HuH-7 (cell line): Measurements from ENCODE around the gene AP2M1.
"Not testable (repeated sequence)": the region's sequence is repeated elsewhere in the genome, so short reads cannot be mapped to it uniquely, and the experiment has no call there.

Source experiments
- DNase-seq: peaks from one replicate; pipeline ENCODE4 v3.0.0; 2011; ENCODE audit warnings: low spot score

The AP2M1 gene

GRCh38 chr3:184174646-184175492 lies at the start of gene AP2M1:
AP2M1 (plus strand) TSS chr3:184174855; CDS start chr3:184176994, 2,139 bp downstream.
- peak; percentile 98 for DNase-seq

- no peak for DNase-seq
Measured at GRCh38 chr3:184126006-184126405, 48.6 kb upstream of the AP2M1 start.

- peak; percentile 51 for DNase-seq
Measured at GRCh38 chr3:184129012-184129411, 45.6 kb upstream of the AP2M1 start.

GRCh38 chr3:184132945-184133344 lies 41.7 kb upstream of the AP2M1 start:
- DNase-seq = no peak

GRCh38 chr3:184133840-184134745 lies 40.6 kb upstream of the AP2M1 start:
- DNase-seq = peak; percentile 69

- DNase-seq = no peak
Measured at GRCh38 chr3:184134746-184135148, 39.9 kb upstream of the AP2M1 start.

- peak; percentile 84 for DNase-seq
Measured at GRCh38 chr3:184135149-184135910, 39.3 kb upstream of the AP2M1 start, which contains the start of gene EIF2B5. EIF2B5 (plus strand) TSS chr3:184135358; CDS start chr3:184135386, 28 bp downstream.

- DNase-seq = no peak
Measured at GRCh38 chr3:184135911-184136260, 38.8 kb upstream of the AP2M1 start.

- no peak for DNase-seq
Measured at GRCh38 chr3:184140436-184140835, 34.2 kb upstream of the AP2M1 start.

GRCh38 chr3:184142199-184142598 lies 32.5 kb upstream of the AP2M1 start:
- no peak for DNase-seq

- DNase-seq = no peak
Measured at GRCh38 chr3:184143327-184143726, 31.3 kb upstream of the AP2M1 start.

- no peak for DNase-seq
Measured at GRCh38 chr3:184144505-184144904, 30.1 kb upstream of the AP2M1 start.

- peak; percentile 49 for DNase-seq
Measured at GRCh38 chr3:184145111-184145524, 29.5 kb upstream of the AP2M1 start.

- DNase-seq = no peak
Measured at GRCh38 chr3:184145751-184146270, 28.8 kb upstream of the AP2M1 start.

GRCh38 chr3:184148076-184148475 lies 26.6 kb upstream of the AP2M1 start:
- DNase-seq = no peak

GRCh38 chr3:184149123-184149522 lies 25.5 kb upstream of the AP2M1 start:
- no peak for DNase-seq

- DNase-seq = not testable (repeated sequence)
Measured at GRCh38 chr3:184149770-184150169, 24.9 kb upstream of the AP2M1 start.

- DNase-seq = peak; percentile 74
Measured at GRCh38 chr3:184154885-184155643, 19.6 kb upstream of the AP2M1 start, which contains the start of gene DVL3. DVL3 (plus strand) TSS chr3:184155377; CDS start chr3:184155636, 259 bp downstream.

- DNase-seq = no peak
Measured at GRCh38 chr3:184155644-184156521, 18.8 kb upstream of the AP2M1 start.

- DNase-seq = no peak
Measured at GRCh38 chr3:184156522-184156955, 18.1 kb upstream of the AP2M1 start.
